ENCODE measurements around the gene SEZ6L. TPM values are rescaled to one million over a fixed set of nuclear protein-coding genes. Genes with fewer than 3 reads are reported as not detected.

Gene SEZ6L
- polyA plus RNA-seq, 1 donor (not counting 4 experiments of a cell fraction or from before 2014, with no cell fraction given): not detected

DNA sequence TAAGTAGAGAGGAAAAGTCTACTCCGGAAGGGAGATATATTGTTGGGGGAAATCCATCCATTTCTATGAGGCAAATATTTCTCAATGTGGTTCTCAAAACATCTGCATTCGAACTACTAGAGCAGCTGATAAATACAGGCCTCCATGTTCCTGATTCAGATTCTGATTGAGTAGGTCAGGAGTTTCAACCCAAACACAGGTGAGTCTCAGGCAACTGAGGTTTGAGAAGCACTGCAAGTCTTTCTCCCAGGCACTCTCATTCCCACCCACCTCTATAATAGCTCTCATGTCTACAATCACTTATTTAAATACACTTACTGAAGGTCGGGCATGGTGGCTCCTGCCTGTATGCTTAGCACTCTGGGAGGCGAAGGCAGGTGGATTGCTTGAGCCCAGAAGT is 245.1 kb downstream of the SEZ6L start:
- Histone ChIP-seq H3K27me3 (ENCODE audit: control insufficient read depth, extremely low read depth, insufficient read depth, low read length) (no peaks in the 10 kb centered on the region), H4K20me1 (ENCODE audit: control insufficient read depth, extremely low read depth, insufficient read depth, low read length) (no peaks in the 10 kb centered on the region), H3K9me3 (ENCODE audit: control insufficient read depth, low read depth, low read length) (no peaks in the 10 kb centered on the region), H3K27ac (ENCODE audit: control insufficient read depth, insufficient read depth, low read length) (no peak overlapping the region), H3K36me3 (ENCODE audit: control insufficient read depth in 2 of 2, extremely low read depth in 1 of 2, insufficient read depth in 2 of 2, low read length in 2 of 2) (no peaks in the 10 kb centered on the region), H3K4me1 (ENCODE audit: control insufficient read depth, extremely low read depth, insufficient read depth, low read length) (peaks cover 18% of the 10 kb centered on the region), H3K79me2 (ENCODE audit: control insufficient read depth, insufficient read depth, low read length) (no peaks in the 10 kb centered on the region), H3K4me2 (ENCODE audit: control insufficient read depth, extremely low read depth, insufficient read depth, low read depth, low read length) (no peak overlapping the region), H3K4me3 (ENCODE audit: control insufficient read depth in 2 of 3, extremely low read depth in 1 of 3, insufficient read depth in 2 of 3, low read depth in 1 of 3, low read length in 3 of 3) (no peak overlapping the region), H2AFZ (ENCODE audit: control insufficient read depth, low read length) (no peak overlapping the region), H3K9ac (ENCODE audit: control insufficient read depth, extremely low read depth, insufficient read depth, low read length) (no peak overlapping the region), H3K9me1 (ENCODE audit: control insufficient read depth, extremely low read depth, insufficient read depth, low read length) (no peaks in the 10 kb centered on the region)
- no peak for TF ChIP-seq EZH2 (IDR thresholded peaks at IDR 0.05; ENCODE audit: low read length)
- TF ChIP-seq, protein P1, sequence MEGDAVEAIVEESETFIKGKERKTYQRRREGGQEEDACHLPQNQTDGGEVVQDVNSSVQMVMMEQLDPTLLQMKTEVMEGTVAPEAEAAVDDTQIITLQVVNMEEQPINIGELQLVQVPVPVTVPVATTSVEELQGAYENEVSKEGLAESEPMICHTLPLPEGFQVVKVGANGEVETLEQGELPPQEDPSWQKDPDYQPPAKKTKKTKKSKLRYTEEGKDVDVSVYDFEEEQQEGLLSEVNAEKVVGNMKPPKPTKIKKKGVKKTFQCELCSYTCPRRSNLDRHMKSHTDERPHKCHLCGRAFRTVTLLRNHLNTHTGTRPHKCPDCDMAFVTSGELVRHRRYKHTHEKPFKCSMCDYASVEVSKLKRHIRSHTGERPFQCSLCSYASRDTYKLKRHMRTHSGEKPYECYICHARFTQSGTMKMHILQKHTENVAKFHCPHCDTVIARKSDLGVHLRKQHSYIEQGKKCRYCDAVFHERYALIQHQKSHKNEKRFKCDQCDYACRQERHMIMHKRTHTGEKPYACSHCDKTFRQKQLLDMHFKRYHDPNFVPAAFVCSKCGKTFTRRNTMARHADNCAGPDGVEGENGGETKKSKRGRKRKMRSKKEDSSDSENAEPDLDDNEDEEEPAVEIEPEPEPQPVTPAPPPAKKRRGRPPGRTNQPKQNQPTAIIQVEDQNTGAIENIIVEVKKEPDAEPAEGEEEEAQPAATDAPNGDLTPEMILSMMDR (optimal IDR thresholded peaks at IDR 0.05 in 1 of 3, IDR thresholded peaks at IDR 0.05 in 1 of 3, conservative IDR thresholded peaks at IDR 0.05 in 1 of 3; ENCODE audit: extremely low read depth in 1 of 3, insufficient read depth in 2 of 3, low read length in 3 of 3): no peak
- FAIRE-seq: no peak
- DNase-seq (ENCODE audit: low read depth, low spot score): no peak
- dilution Hi-C loops (cut with MboI; ENCODE audit: extremely low pct_ligation_motif_present, low sequenced_read_pairs): no loop called here

- Histone ChIP-seq H3K79me2 (ENCODE audit: control insufficient read depth, insufficient read depth, low read length) (no peaks in the 10 kb centered on the region), H2AFZ (ENCODE audit: control insufficient read depth, low read length) (no peak overlapping the region), H3K9ac (ENCODE audit: control insufficient read depth, extremely low read depth, insufficient read depth, low read length) (no peak overlapping the region), H4K20me1 (ENCODE audit: control insufficient read depth, extremely low read depth, insufficient read depth, low read length) (no peaks in the 10 kb centered on the region), H3K4me2 (ENCODE audit: control insufficient read depth, extremely low read depth, insufficient read depth, low read depth, low read length) (peak overlapping the region; percentile 81), H3K9me3 (ENCODE audit: control insufficient read depth, low read depth, low read length) (no peaks in the 10 kb centered on the region), H3K27me3 (ENCODE audit: control insufficient read depth, extremely low read depth, insufficient read depth, low read length) (no peaks in the 10 kb centered on the region), H3K27ac (ENCODE audit: control insufficient read depth, insufficient read depth, low read length) (no peak overlapping the region), H3K9me1 (ENCODE audit: control insufficient read depth, extremely low read depth, insufficient read depth, low read length) (no peaks in the 10 kb centered on the region), H3K4me3 (ENCODE audit: control insufficient read depth in 2 of 3, extremely low read depth in 1 of 3, insufficient read depth in 2 of 3, low read depth in 1 of 3, low read length in 3 of 3) (no peak overlapping the region), H3K36me3 (ENCODE audit: control insufficient read depth in 2 of 2, extremely low read depth in 1 of 2, insufficient read depth in 2 of 2, low read length in 2 of 2) (no peaks in the 10 kb centered on the region), H3K4me1 (ENCODE audit: control insufficient read depth, extremely low read depth, insufficient read depth, low read length) (peaks cover 18% of the 10 kb centered on the region)
- dilution Hi-C loops (cut with MboI; ENCODE audit: extremely low pct_ligation_motif_present, low sequenced_read_pairs): loop anchor here (5.0 kb wide), 1 partner anchor 36 kb away; no protein-coding TSS in a partner anchor
- TF ChIP-seq, protein P1 (optimal IDR thresholded peaks at IDR 0.05 in 1 of 3, IDR thresholded peaks at IDR 0.05 in 1 of 3, conservative IDR thresholded peaks at IDR 0.05 in 1 of 3; ENCODE audit: extremely low read depth in 1 of 3, insufficient read depth in 2 of 3, low read length in 3 of 3): no peak
- no peak for TF ChIP-seq EZH2 (IDR thresholded peaks at IDR 0.05; ENCODE audit: low read length)
- no peak for DNase-seq (ENCODE audit: low read depth, low spot score)
- peak; percentile 83 for FAIRE-seq
Observed at GRCh38 chr22:26416256-26416655, 247.0 kb downstream of the SEZ6L start.
